Tibial artery (tissue), 4 donors: ENCODE measurements around the gene ITGAX.
"Not testable (repeated sequence)": the region's sequence is repeated elsewhere in the genome, so short reads cannot be mapped to it uniquely, and the experiment has no call there.

Experiments used
- DNase-seq, 2 donors: peaks; one replicate each; pipeline ENCODE4 v3.0.0-alpha.2; 2019
- H3K27ac ChIP-seq, 2 donors: fragments of 200-600 bp; sonication (generic) in 1 of 2; 1 replicate in 1 of 2; 2 replicates in 1 of 2; pipeline ENCODE4 v1.5.1; 2018 to 2019; ENCODE audit warnings: mild to moderate bottlenecking in 1 of 2
- H3K27me3 ChIP-seq, 2 donors: fragments of 200-600 bp; sonication (generic) in 1 of 2; one replicate each; pipeline versions ENCODE4 v1.5.1 to v1.6.0; 2016 to 2019
- H3K36me3 ChIP-seq, 3 donors: fragments of 200-600 bp; sonication (generic) in 2 of 3; one replicate each; pipeline ENCODE4 v1.5.1; 2016 to 2019; ENCODE audit warnings: mild to moderate bottlenecking in 2 of 3
- H3K4me1 ChIP-seq, 4 donors: fragments of 200-600 bp; sonication (generic) in 2 of 4; 1 replicate in 3 of 4; 2 replicates in 1 of 4; pipeline ENCODE4 v1.5.1; 2016 to 2019
- H3K4me3 ChIP-seq, 2 donors: fragments of 200-600 bp; sonication (generic) in 1 of 2; 1 replicate in 1 of 2; 2 replicates in 1 of 2; pipeline ENCODE4 v1.5.1; 2018 to 2019; ENCODE audit warnings: mild to moderate bottlenecking in 2 of 2
- H3K9me3 ChIP-seq, 3 donors: fragments of 200-600 bp; sonication (generic) in 1 of 3; one replicate each; pipeline ENCODE4 v1.5.1; 2016 to 2019
- intact Hi-C: fragments of 100-400 bp; cut with DNase I; formaldehyde crosslinking; loops from one replicate; pipeline ENCODE4 v1.15.0; 2023; ENCODE audit warnings: low total_unique reads
- TF ChIP-seq, protein P1 (sequence below), 2 experiments: fragments of 200-600 bp in 1 of 2; fragments of 450-650 bp in 1 of 2; IDR thresholded peaks; one replicate each; pipeline ENCODE4 v1.5.1; 2017 to 2019; ENCODE audit warnings: antibody characterized with exemption in 2 of 2, mild to moderate bottlenecking in 1 of 2, moderate library complexity in 1 of 2

ITGAX gene

DNA sequence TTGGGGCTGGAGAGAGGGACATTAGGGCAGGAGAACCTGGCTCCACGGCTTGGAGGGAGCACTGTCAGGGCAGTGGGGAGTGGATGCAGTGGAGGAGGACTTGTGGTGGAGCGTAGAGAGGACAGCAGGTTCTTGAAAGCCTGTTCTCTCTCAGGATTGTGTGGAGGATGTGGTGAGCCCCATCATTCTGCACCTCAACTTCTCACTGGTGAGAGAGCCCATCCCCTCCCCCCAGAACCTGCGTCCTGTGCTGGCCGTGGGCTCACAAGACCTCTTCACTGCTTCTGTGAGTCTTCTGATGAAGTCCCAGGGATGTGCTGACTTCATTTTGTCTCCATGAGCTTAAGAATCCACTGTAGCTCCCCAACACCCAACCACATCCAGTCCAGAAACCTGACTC is 59.7 kb downstream of the ITGAX start:
- DNase-seq = no peak
- TF ChIP-seq, protein P1, sequence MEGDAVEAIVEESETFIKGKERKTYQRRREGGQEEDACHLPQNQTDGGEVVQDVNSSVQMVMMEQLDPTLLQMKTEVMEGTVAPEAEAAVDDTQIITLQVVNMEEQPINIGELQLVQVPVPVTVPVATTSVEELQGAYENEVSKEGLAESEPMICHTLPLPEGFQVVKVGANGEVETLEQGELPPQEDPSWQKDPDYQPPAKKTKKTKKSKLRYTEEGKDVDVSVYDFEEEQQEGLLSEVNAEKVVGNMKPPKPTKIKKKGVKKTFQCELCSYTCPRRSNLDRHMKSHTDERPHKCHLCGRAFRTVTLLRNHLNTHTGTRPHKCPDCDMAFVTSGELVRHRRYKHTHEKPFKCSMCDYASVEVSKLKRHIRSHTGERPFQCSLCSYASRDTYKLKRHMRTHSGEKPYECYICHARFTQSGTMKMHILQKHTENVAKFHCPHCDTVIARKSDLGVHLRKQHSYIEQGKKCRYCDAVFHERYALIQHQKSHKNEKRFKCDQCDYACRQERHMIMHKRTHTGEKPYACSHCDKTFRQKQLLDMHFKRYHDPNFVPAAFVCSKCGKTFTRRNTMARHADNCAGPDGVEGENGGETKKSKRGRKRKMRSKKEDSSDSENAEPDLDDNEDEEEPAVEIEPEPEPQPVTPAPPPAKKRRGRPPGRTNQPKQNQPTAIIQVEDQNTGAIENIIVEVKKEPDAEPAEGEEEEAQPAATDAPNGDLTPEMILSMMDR (IDR thresholded peaks at IDR 0.05) = no peak
- H3K27ac ChIP-seq = no peak overlapping the region
- H3K4me3 ChIP-seq = no peak overlapping the region
- H3K27me3 ChIP-seq = peaks cover 0 to 32% of the 10 kb centered on the region in 2 donors
- intact Hi-C loops = no loop called here
- no peaks in the 10 kb centered on the region for H3K4me1 ChIP-seq
- no peaks in the 10 kb centered on the region for H3K36me3 ChIP-seq
- no peaks in the 10 kb centered on the region for H3K9me3 ChIP-seq

GRCh38 chr16:31416371-31416770 is 61.4 kb downstream of the ITGAX start:
- Histone ChIP-seq H3K27me3 (peaks cover 0 to 18% of the 10 kb centered on the region in 2 donors), H3K27ac (no peak overlapping the region), H3K9me3 (no peaks in the 10 kb centered on the region), H3K4me1 (no peaks in the 10 kb centered on the region), H3K36me3 (no peaks in the 10 kb centered on the region), H3K4me3 (no peak overlapping the region)
- TF ChIP-seq, protein P1 (IDR thresholded peaks at IDR 0.05) = no peak
- no peak for DNase-seq
- intact Hi-C loops = no loop called here

- H3K9me3 ChIP-seq, H3K4me1 ChIP-seq, H3K36me3 ChIP-seq, intact Hi-C loops, H3K27ac ChIP-seq, DNase-seq, H3K4me3 ChIP-seq: not testable (repeated sequence)
- H3K27me3 ChIP-seq = peaks cover 0 to 22% of the 10 kb centered on the region in 2 donors
These were observed 62.1 kb downstream of the ITGAX start for GRCh38 chr16:31417036-31417435.

- peaks cover 0 to 30% of the 10 kb centered on the region in 2 donors for H3K27me3 ChIP-seq
- no peak for DNase-seq
- H3K27ac ChIP-seq = no peak overlapping the region
- no peaks in the 10 kb centered on the region for H3K9me3 ChIP-seq
- no peaks in the 10 kb centered on the region for H3K4me1 ChIP-seq
- TF ChIP-seq, protein P1 (IDR thresholded peaks at IDR 0.05) = no peak
- intact Hi-C loops = no loop called here
- H3K4me3 ChIP-seq = no peak overlapping the region
- no peaks in the 10 kb centered on the region for H3K36me3 ChIP-seq
These were observed 62.9 kb downstream of the ITGAX start for GRCh38 chr16:31417916-31418315.

DNA sequence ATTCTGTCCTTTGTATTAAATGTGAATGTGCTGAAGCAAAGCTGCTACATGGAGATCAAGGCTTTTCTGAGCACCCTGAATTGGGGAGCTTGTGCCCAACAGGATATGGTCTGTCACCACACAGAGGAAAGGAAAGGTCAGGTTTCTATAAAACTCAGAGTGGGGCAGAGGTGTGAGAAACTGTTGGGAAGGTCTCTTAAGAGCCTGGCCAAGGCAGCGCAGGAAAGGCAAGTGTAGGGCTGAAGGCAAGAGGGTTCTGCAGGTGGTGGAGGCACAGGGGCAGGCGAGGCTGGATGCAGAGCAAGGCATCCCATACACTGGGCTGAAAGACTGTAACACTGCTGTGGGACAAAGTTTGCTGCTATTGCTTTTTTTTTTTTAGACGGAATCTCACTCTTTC is 65.1 kb downstream of the ITGAX start:
- intact Hi-C loops = no loop called here
- DNase-seq = no peak
- H3K9me3 ChIP-seq = no peaks in the 10 kb centered on the region
- no peak overlapping the region for H3K4me3 ChIP-seq
- peaks cover 0 to 26% of the 10 kb centered on the region in 2 donors for H3K27me3 ChIP-seq
- H3K36me3 ChIP-seq = no peaks in the 10 kb centered on the region
- TF ChIP-seq, protein P1 (IDR thresholded peaks at IDR 0.05) = no peak
- no peak overlapping the region for H3K27ac ChIP-seq
- no peaks in the 10 kb centered on the region for H3K4me1 ChIP-seq

GRCh38 chr16:31421587-31421986 is 66.6 kb downstream of the ITGAX start:
- DNase-seq = no peak
- TF ChIP-seq, protein P1 (IDR thresholded peaks at IDR 0.05) = no peak
- Histone ChIP-seq H3K36me3 (no peaks in the 10 kb centered on the region), H3K27me3 (peaks cover 0 to 34% of the 10 kb centered on the region in 2 donors), H3K4me1 (no peaks in the 10 kb centered on the region), H3K27ac (no peak overlapping the region), H3K9me3 (no peaks in the 10 kb centered on the region), H3K4me3 (no peak overlapping the region)
- intact Hi-C loops = no loop called here
